GM21619 (cell line): ENCODE results near the gene GNA12.
"Not testable (repeated sequence)": the region's sequence is repeated elsewhere in the genome, so short reads cannot be mapped to it uniquely, and the experiment has no call there.

Experiments
- ATAC-seq: cut with Tn5 transposase; IDR thresholded peaks from one replicate; pipeline ENCODE4 v1.9.1; 2021; ENCODE audit not compliant: unreplicated experiment

Gene GNA12

GRCh38 chr7:2757904-2758672, 86.0 kb downstream of the GNA12 start:
- ATAC-seq = peak; percentile 70

- peak; percentile 9 for ATAC-seq
These were observed 86.7 kb downstream of the GNA12 start for GRCh38 chr7:2757361-2757903.

GRCh38 chr7:2755531-2755930, 88.6 kb downstream of the GNA12 start:
- ATAC-seq = no peak

GRCh38 chr7:2754912-2755311, 89.2 kb downstream of the GNA12 start:
- ATAC-seq = no peak

- no peak for ATAC-seq
These were observed 90.0 kb downstream of the GNA12 start for GRCh38 chr7:2754086-2754485.

- no peak for ATAC-seq
These were observed 91.0 kb downstream of the GNA12 start for GRCh38 chr7:2753148-2753547.

GRCh38 chr7:2751086-2751485, 93.0 kb downstream of the GNA12 start:
- no peak for ATAC-seq

GRCh38 chr7:2750004-2750407, 94.1 kb downstream of the GNA12 start:
- ATAC-seq = no peak

GRCh38 chr7:2748684-2749083, 95.4 kb downstream of the GNA12 start:
- ATAC-seq = not testable (repeated sequence)

GRCh38 chr7:2743523-2744185, 100.5 kb downstream of the GNA12 start:
- ATAC-seq = not testable (repeated sequence)

GRCh38 chr7:2738766-2739549, 105.2 kb downstream of the GNA12 start:
- ATAC-seq = no peak

- ATAC-seq = no peak
These were observed 106.2 kb downstream of the GNA12 start for GRCh38 chr7:2737771-2738540.

- ATAC-seq = not testable (repeated sequence)
These were observed 106.9 kb downstream of the GNA12 start for GRCh38 chr7:2737005-2737743.

GRCh38 chr7:2736411-2736914, 107.6 kb downstream of the GNA12 start:
- ATAC-seq = no peak

GRCh38 chr7:2735744-2736143, 108.4 kb downstream of the GNA12 start:
- no peak for ATAC-seq

- ATAC-seq = no peak
These were observed 109.1 kb downstream of the GNA12 start for GRCh38 chr7:2734751-2735571.

GRCh38 chr7:2734084-2734686, 109.9 kb downstream of the GNA12 start:
- ATAC-seq = no peak

- ATAC-seq = no peak
These were observed 111.0 kb downstream of the GNA12 start for GRCh38 chr7:2732959-2733584.
